Esophagus squamous epithelium (tissue), 4 donors: ENCODE measurements around the gene ARSI.

Experiments used
- POLR2A ChIP-seq, 4 donors: fragments of 450-650 bp; IDR thresholded peaks; one replicate each; pipeline ENCODE4 v1.6.1; 2017; ENCODE audit warnings: antibody characterized with exemption in 4 of 4, mild to moderate bottlenecking in 4 of 4, moderate library complexity in 3 of 4
- TF ChIP-seq, protein P1 (sequence below), 6 experiments: fragments of 450-650 bp in 4 of 6; fragments of 200-600 bp in 2 of 6; sonication (generic) in 2 of 6; IDR thresholded peaks; one replicate each; pipeline ENCODE4 v1.5.1; 2016 to 2019; ENCODE audit warnings: antibody characterized with exemption in 6 of 6, mild to moderate bottlenecking in 4 of 6, moderate library complexity in 4 of 6

DNA sequence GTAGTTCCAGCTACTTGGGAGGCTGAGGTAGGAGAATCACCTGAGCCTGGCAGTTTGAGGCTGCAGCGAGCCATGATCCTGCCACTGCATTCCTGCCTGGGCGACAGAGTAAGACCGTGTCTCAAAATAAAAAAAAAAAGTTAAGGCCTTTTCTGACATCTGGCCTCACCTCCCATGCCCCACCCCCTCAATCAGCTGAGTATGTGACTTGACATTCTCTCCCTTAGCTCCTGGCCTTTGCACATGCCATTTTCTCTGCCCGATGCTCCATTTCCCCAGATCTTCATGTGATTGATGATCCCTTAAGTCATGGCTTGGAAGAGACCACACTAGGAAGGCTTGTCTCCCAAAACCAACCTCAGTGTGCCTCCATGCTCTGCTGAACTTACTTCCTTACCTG, 37.1 kb upstream of the ARSI start:
- TF ChIP-seq, protein P1, sequence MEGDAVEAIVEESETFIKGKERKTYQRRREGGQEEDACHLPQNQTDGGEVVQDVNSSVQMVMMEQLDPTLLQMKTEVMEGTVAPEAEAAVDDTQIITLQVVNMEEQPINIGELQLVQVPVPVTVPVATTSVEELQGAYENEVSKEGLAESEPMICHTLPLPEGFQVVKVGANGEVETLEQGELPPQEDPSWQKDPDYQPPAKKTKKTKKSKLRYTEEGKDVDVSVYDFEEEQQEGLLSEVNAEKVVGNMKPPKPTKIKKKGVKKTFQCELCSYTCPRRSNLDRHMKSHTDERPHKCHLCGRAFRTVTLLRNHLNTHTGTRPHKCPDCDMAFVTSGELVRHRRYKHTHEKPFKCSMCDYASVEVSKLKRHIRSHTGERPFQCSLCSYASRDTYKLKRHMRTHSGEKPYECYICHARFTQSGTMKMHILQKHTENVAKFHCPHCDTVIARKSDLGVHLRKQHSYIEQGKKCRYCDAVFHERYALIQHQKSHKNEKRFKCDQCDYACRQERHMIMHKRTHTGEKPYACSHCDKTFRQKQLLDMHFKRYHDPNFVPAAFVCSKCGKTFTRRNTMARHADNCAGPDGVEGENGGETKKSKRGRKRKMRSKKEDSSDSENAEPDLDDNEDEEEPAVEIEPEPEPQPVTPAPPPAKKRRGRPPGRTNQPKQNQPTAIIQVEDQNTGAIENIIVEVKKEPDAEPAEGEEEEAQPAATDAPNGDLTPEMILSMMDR (IDR thresholded peaks at IDR 0.05): no peak
- no peak for TF ChIP-seq POLR2A (IDR thresholded peaks at IDR 0.05)
